H1 (cell line): ENCODE data around the gene STK11. TPM values are rescaled to one million over a fixed set of nuclear protein-coding genes. Genes with fewer than 3 reads are reported as not detected.

Source experiments
- CTCF ChIA-PET: fragments of 300-600 bp; sonication (Branson Sonifier 250); formaldehyde crosslinking; loops from one replicate; lab custom pipeline; 2021; ENCODE audit not compliant: partially characterized antibody; lab: Charles Lee
- POLR2A ChIA-PET: fragments of 300-600 bp; sonication (Branson Sonifier 250); formaldehyde crosslinking; loops from one replicate; lab custom pipeline; 2021; ENCODE audit warnings: inconsistent platforms; ENCODE audit not compliant: partially characterized antibody; lab: Charles Lee
- DNase-seq, 2 experiments: peaks; one replicate each; pipeline versions ENCODE4 v3.0.0 to v3.0.0-alpha.2; 2010 to 2022; ENCODE audit warnings: low spot score in 2 of 2, low read depth in 1 of 2, mixed read lengths in 1 of 2
- FAIRE-seq: peaks from 2 replicates; lab custom pipeline; 2011; peaks lifted over from hg19 to GRCh38; lab: Jason Lieb, UNC
- H2AFZ ChIP-seq: 2 replicates; pipeline ENCODE4 v1.8.1; 2012; ENCODE audit warnings: low read length, inconsistent platforms
- H2AK5ac ChIP-seq: 2 replicates; pipeline ENCODE4 v1.6.1; 2013; ENCODE audit warnings: low read depth, low read length
- H2BK120ac ChIP-seq: replicated peaks from 2 replicates; pipeline ENCODE3; 2013; ENCODE audit warnings: low read depth, low read length, inconsistent platforms
- H2BK12ac ChIP-seq: 2 replicates; pipeline ENCODE4 v1.6.1; 2013; ENCODE audit warnings: low read depth, low read length
- H2BK15ac ChIP-seq: 2 replicates; pipeline ENCODE4 v1.6.1; 2013; ENCODE audit warnings: low read length
- H2BK20ac ChIP-seq: 2 replicates; pipeline ENCODE4 v1.6.1; 2013; ENCODE audit warnings: low read length
- H2BK5ac ChIP-seq: 2 replicates; pipeline ENCODE4 v1.6.1; 2013; ENCODE audit warnings: low read depth, low read length
- H3K14ac ChIP-seq: 2 replicates; pipeline ENCODE4 v1.6.1; 2013; ENCODE audit warnings: inconsistent platforms; ENCODE audit not compliant: insufficient read length
- H3K18ac ChIP-seq: 2 replicates; pipeline ENCODE4 v1.6.1; 2013; ENCODE audit warnings: low read length; ENCODE audit errors: extremely low read depth
- H3K23ac ChIP-seq: 2 replicates; pipeline ENCODE4 v1.6.1; 2013; ENCODE audit warnings: inconsistent platforms; ENCODE audit not compliant: insufficient read length
- H3K23me2 ChIP-seq: 2 replicates; pipeline ENCODE4 v1.6.1; 2013; ENCODE audit warnings: low read depth, low read length
- H3K27ac ChIP-seq: 2 replicates; pipeline ENCODE4 v1.6.1; 2011; ENCODE audit warnings: low read depth, low read length, inconsistent platforms
- H3K27me3 ChIP-seq, 4 experiments: replicated peaks in 1 of 4; 1 replicate in 1 of 4; 2 replicates in 3 of 4; pipeline versions ENCODE4 v1.6.1 to v1.8.1; 2011 to 2013; ENCODE audit warnings: low read length in 3 of 4, mild to moderate bottlenecking in 3 of 4, inconsistent platforms in 2 of 4, mixed read lengths in 2 of 4, moderate library complexity in 1 of 4; ENCODE audit not compliant: control insufficient read depth in 3 of 4, insufficient read depth in 3 of 4; ENCODE audit errors: extremely low read depth in 1 of 4
- H3K36me3 ChIP-seq, 4 experiments: 2 replicates each; pipeline versions ENCODE4 v1.6.1 to v1.8.1; 2011 to 2013; ENCODE audit warnings: mild to moderate bottlenecking in 4 of 4, low read length in 3 of 4, moderate library complexity in 2 of 4, control low read depth in 1 of 4, inconsistent platforms in 1 of 4; ENCODE audit not compliant: insufficient read depth in 4 of 4, control insufficient read depth in 2 of 4
- H3K4ac ChIP-seq: replicated peaks from 2 replicates; pipeline ENCODE3; 2013; ENCODE audit warnings: low read length, low read depth, mixed read lengths, inconsistent platforms; ENCODE audit not compliant: insufficient read length
- H3K4me1 ChIP-seq, 4 experiments: replicated peaks in 1 of 4; 1 replicate in 1 of 4; 2 replicates in 3 of 4; pipeline versions ENCODE4 v1.6.1 to v1.8.1; 2011 to 2013; ENCODE audit warnings: low read length in 3 of 4, inconsistent platforms in 2 of 4, mixed read lengths in 1 of 4; ENCODE audit not compliant: insufficient read depth in 4 of 4, control insufficient read depth in 3 of 4
- H3K4me2 ChIP-seq, 2 experiments: 2 replicates each; pipeline versions ENCODE4 v1.6.1 to v1.8.1; 2011 to 2013; ENCODE audit warnings: low read depth in 2 of 2, low read length in 2 of 2, control low read depth in 1 of 2, inconsistent platforms in 1 of 2, mild to moderate bottlenecking in 1 of 2; ENCODE audit not compliant: insufficient read depth in 1 of 2
- H3K4me3 ChIP-seq, 4 experiments: fragments of 200-600, 300-600 bp in 1 of 4; sonication (generic), shearing (Covaris generic), sonication (Bioruptor Twin) in 1 of 4; 2 replicates each; pipeline versions ENCODE4 v1.5.1 to v1.8.1; 2011 to 2016; ENCODE audit warnings: low read length in 4 of 4, low read depth in 3 of 4, control low read depth in 2 of 4, inconsistent platforms in 2 of 4, mild to moderate bottlenecking in 2 of 4, mixed read lengths in 1 of 4, moderate library complexity in 1 of 4; ENCODE audit not compliant: insufficient read depth in 2 of 4; ENCODE audit errors: extremely low read depth in 1 of 4
- H3K56ac ChIP-seq: replicated peaks from 2 replicates; pipeline ENCODE3; 2013; ENCODE audit warnings: low read depth, mild to moderate bottlenecking, mixed read lengths, low read length, inconsistent platforms; ENCODE audit not compliant: insufficient read length
- H3K79me1 ChIP-seq: 2 replicates; pipeline ENCODE4 v1.6.1; 2013; ENCODE audit warnings: low read depth, low read length, control low read depth
- H3K79me2 ChIP-seq, 2 experiments: 2 replicates each; pipeline versions ENCODE4 v1.6.1 to v1.8.1; 2012 to 2013; ENCODE audit warnings: low read length in 2 of 2, mild to moderate bottlenecking in 2 of 2, inconsistent platforms in 1 of 2; ENCODE audit not compliant: insufficient read depth in 2 of 2, control insufficient read depth in 1 of 2
- H3K9ac ChIP-seq, 4 experiments: replicated peaks in 1 of 4; 1 replicate in 1 of 4; 2 replicates in 3 of 4; pipeline versions ENCODE4 v1.6.1 to v1.8.1; 2011 to 2013; ENCODE audit warnings: low read depth in 3 of 4, low read length in 3 of 4, control low read depth in 2 of 4, mild to moderate bottlenecking in 2 of 4, moderate library complexity in 2 of 4, inconsistent platforms in 1 of 4; ENCODE audit errors: extremely low read depth in 1 of 4
- H3K9me3 ChIP-seq, 2 experiments: 2 replicates each; pipeline versions ENCODE4 v1.6.1 to v1.8.1; 2012 to 2013; ENCODE audit warnings: mild to moderate bottlenecking in 2 of 2, moderate library complexity in 2 of 2, control low read depth in 1 of 2, inconsistent platforms in 1 of 2, low read depth in 1 of 2, low read length in 1 of 2, mixed read lengths in 1 of 2; ENCODE audit not compliant: insufficient read depth in 2 of 2
- H4K20me1 ChIP-seq, 2 experiments: replicated peaks in 1 of 2; 2 replicates each; pipeline versions ENCODE3 to v1.8.1; 2011 to 2013; ENCODE audit warnings: inconsistent platforms in 2 of 2, low read length in 2 of 2, mild to moderate bottlenecking in 1 of 2; ENCODE audit not compliant: insufficient read depth in 2 of 2, control insufficient read depth in 1 of 2
- H4K5ac ChIP-seq: 2 replicates; pipeline ENCODE4 v1.6.1; 2013; ENCODE audit warnings: low read length, low read depth, mixed read lengths, inconsistent platforms; ENCODE audit not compliant: insufficient read length
- H4K8ac ChIP-seq: 2 replicates; pipeline ENCODE4 v1.8.0; 2013; ENCODE audit warnings: mild to moderate bottlenecking, moderate library complexity, low read length, inconsistent platforms; ENCODE audit not compliant: insufficient read depth; ENCODE audit errors: extremely low read depth
- H4K91ac ChIP-seq: replicated peaks from 2 replicates; pipeline ENCODE3; 2013; ENCODE audit warnings: low read length, mixed read lengths, inconsistent platforms; ENCODE audit not compliant: insufficient read length
- FOSL1 ChIP-seq: IDR thresholded peaks from 2 replicates; pipeline ENCODE4 v1.6.1; 2011; ENCODE audit warnings: mild to moderate bottlenecking, low read depth, low read length, moderate library complexity; ENCODE audit not compliant: insufficient read depth
- HDAC6 ChIP-seq: IDR thresholded peaks from one replicate; pipeline ENCODE4 v1.7.1; 2012; ENCODE audit warnings: low read depth, mild to moderate bottlenecking, inconsistent platforms, low read length, moderate library complexity
- POU5F1 ChIP-seq: IDR thresholded peaks from 2 replicates; pipeline ENCODE4 v1.6.1; 2011; ENCODE audit warnings: low read depth, mild to moderate bottlenecking, low read length, moderate library complexity
- SAP30 ChIP-seq: fragments of 300-600 bp; sonication (generic); IDR thresholded peaks from 2 replicates; pipeline ENCODE4 v1.7.1; 2012; ENCODE audit warnings: low read length, moderate library complexity, mild to moderate bottlenecking, inconsistent platforms; ENCODE audit not compliant: insufficient read depth, insufficient replicate concordance
- WGBS, 2 experiments: shearing (Covaris generic) in 1 of 2; methylation state at CpG; one replicate each; pipeline versions ENCODE4 v1.1.6 to v1.1.7; 2013 to 2015; ENCODE audit warnings: low lambda C conversion rate in 2 of 2, mixed read lengths in 2 of 2, inconsistent platforms in 1 of 2, low coverage in 1 of 2, missing lambda C conversion rate in 1 of 2; ENCODE audit not compliant: insufficient replicate concordance in 2 of 2, insufficient coverage in 1 of 2, insufficient read length in 1 of 2; ENCODE audit errors: extremely low coverage in 1 of 2, missing lambda C conversion rate in 1 of 2; 5-methylcytosine and 5-hydroxymethylcytosine counted together
- polyA plus RNA-seq, 7 experiments: library from polyadenylated mRNA; depleted of rRNA in 3 of 7; stranded (reverse) in 5 of 7; unstranded in 2 of 7; fragments of >200 nt in 5 of 7; fragments of 200-250 nt in 2 of 7; gene quantifications; 1 replicate in 5 of 7; 2 replicates in 1 of 7; 4 replicates in 1 of 7; pipeline versions ENCODE4 v1.2.1 to v1.2.3, GENCODE V29; 2011 to 2013; ENCODE audit warnings: missing spikeins in 2 of 7, mixed read lengths in 2 of 7
- total RNA-seq: library from RNA; stranded (reverse); fragmentation: NEBNext Ultra II Directional; extraction: Animal tissue kit (Norgen Biotek cat#: 25700); gene quantifications from 2 replicates; pipeline ENCODE4 v1.2.1, GENCODE V29; 2021

The STK11 gene
- total and polyA plus RNA-seq, 2 of the 8 experiments (the other 6 are each of a cell fraction or from before 2014, with no cell fraction given): 45.3 to 70.7 TPM

DNA sequence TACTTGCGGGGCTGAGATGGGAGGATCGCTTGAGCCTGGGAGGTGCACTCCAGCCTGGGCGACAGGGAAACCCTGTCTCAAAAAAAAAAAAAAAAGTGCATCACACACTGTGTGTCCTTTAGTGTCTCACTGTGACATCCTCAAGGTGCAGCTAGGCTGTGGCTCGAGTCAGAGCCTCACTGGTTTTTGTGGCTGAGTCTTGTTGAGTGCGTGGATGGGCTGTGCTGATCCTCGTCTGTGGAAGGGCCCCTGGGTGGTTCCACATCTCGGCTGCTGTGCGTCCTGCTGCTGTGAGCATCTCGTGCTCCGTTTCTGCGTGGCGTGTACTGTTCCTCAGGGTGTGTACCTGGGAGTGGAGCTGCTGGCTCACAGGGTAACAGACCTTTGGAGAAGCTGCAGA, 11.2 kb downstream of the STK11 start:
- H2BK15ac ChIP-seq: no peak overlapping the region
- no peak overlapping the region for H2BK12ac ChIP-seq
- H3K4ac ChIP-seq: no peak overlapping the region
- no peak for DNase-seq
- no peak for FAIRE-seq
- peak overlapping the region; percentile 63 for H4K8ac ChIP-seq
- H3K4me1 ChIP-seq: peaks cover 0 to 9% (median 6%) of the 10 kb centered on the region in 4 experiments; a peak in 4 of 7 replicates
- no peak overlapping the region for H2AFZ ChIP-seq
- no peak overlapping the region for H3K27ac ChIP-seq
- TF ChIP-seq POU5F1 (no peak), FOSL1 (no peak), HDAC6 (no peak), SAP30 (no peak)
- POLR2A ChIA-PET: interaction anchor here (0.8 to 3.3 kb wide), 7 partner anchors 12 to 188 kb away, joined by 3 to 16 read pairs (median 3); partner anchors contain the start of genes CBARP and CIRBP
- H3K23me2 ChIP-seq: no peaks in the 10 kb centered on the region
- H3K79me2 ChIP-seq: peaks cover 8 to 66% of the 10 kb centered on the region in 2 experiments; a peak in 3 of 4 replicates
- 0 out of 2 replicates have a peak overlapping the region, but pooled peaks have one; percentile 4 for H2BK5ac ChIP-seq
- no peaks in the 10 kb centered on the region for H3K27me3 ChIP-seq
- H3K14ac ChIP-seq: no peak overlapping the region
- H3K56ac ChIP-seq: no peak overlapping the region
- no peaks in the 10 kb centered on the region for H3K9me3 ChIP-seq
- H4K91ac ChIP-seq: no peak overlapping the region
- H3K4me3 ChIP-seq: no peak overlapping the region
- H3K9ac ChIP-seq: 0 out of 7 replicates have a peak overlapping the region, but pooled peaks of 1 of the 4 experiments have one; percentile 43
- H2BK20ac ChIP-seq: no peak overlapping the region
- no peak overlapping the region for H2BK120ac ChIP-seq
- peaks cover 0 to 11% (median 1%) of the 10 kb centered on the region in 4 experiments; a peak in 2 of 8 replicates for H3K36me3 ChIP-seq
- peaks cover 18% of the 10 kb centered on the region for H3K79me1 ChIP-seq
- H3K18ac ChIP-seq: no peak overlapping the region
- no peak overlapping the region for H2AK5ac ChIP-seq
- WGBS, 2 experiments: 92% methylated on average over 12 of the region's 12 CpGs; no CpG with 5 or more reads in 1 of the 2 experiments
- H4K20me1 ChIP-seq: peaks cover 38 to 48% of the 10 kb centered on the region in 2 experiments
- H3K23ac ChIP-seq: no peak overlapping the region
- H3K4me2 ChIP-seq: no peak overlapping the region
- CTCF ChIA-PET: interaction anchor here (0.6 to 9.0 kb wide), 22 partner anchors 9 to 215 kb away, joined by 3 to 56 read pairs (median 4); partner anchors contain the start of genes ATP5F1D and CBARP
- H4K5ac ChIP-seq: no peak overlapping the region
